ENCODE results near the gene ZNF750. TPM values are rescaled to one million over a fixed set of nuclear protein-coding genes. Genes with fewer than 3 reads are reported as not detected.

ZNF750 gene
- total and polyA plus RNA-seq, 4 donors: 0.02 to 0.08 TPM; not detected in 2

DNA sequence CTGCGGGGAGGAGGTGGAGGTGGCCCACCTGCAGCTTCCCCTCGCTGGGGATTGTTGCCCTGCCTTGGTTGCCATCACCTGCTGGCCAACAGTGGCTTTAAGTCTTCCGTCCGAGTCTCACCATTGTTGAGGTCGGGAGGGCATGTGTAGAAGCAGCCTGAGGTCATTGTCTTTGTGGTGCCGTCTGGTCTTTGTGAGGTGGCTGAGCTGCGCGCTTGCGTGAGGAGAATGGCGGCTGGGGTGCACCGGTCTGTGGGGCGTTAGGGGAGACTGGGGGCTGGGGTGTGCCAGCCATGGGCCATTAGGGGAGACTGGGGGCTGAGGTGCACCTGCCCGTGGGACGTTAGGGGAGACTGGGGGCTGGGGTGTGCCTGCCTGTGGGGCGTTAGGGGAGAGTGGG is 36.2 kb downstream of the ZNF750 start:
- DNase-seq (ENCODE audit: low spot score): no peak
- Histone ChIP-seq H3K4me1 (ENCODE audit: control insufficient read depth in 4 of 4, insufficient read depth in 4 of 4, low read length in 3 of 4) (no peaks in the 10 kb centered on the region), H3K27me3 (ENCODE audit: control insufficient read depth in 4 of 4, insufficient read depth in 4 of 4, low read length in 3 of 4) (no peaks in the 10 kb centered on the region), H3K27ac (ENCODE audit: low read depth in 1 of 2, low read length in 2 of 2) (no peak overlapping the region), H3K9me3 (ENCODE audit: control insufficient read depth in 4 of 4, low read length in 3 of 4) (no peaks in the 10 kb centered on the region), H3K9ac (ENCODE audit: low read depth in 1 of 2, low read length in 2 of 2) (no peak overlapping the region), H3K4me3 (ENCODE audit: low read depth in 1 of 3, low read length in 3 of 3) (no peak overlapping the region), H3K36me3 (ENCODE audit: control insufficient read depth in 4 of 4, insufficient read depth in 3 of 4, low read depth in 1 of 4, low read length in 3 of 4) (peaks cover 0 to 11% (median 3%) of the 10 kb centered on the region in 4 donors)
- 97% methylated on average over 15 of the region's 15 CpGs for WGBS
- TF ChIP-seq YY1 (IDR thresholded peaks at IDR 0.05): no peak
- no peak for TF ChIP-seq RXRA (IDR thresholded peaks at IDR 0.05)
- TF ChIP-seq, protein P1, sequence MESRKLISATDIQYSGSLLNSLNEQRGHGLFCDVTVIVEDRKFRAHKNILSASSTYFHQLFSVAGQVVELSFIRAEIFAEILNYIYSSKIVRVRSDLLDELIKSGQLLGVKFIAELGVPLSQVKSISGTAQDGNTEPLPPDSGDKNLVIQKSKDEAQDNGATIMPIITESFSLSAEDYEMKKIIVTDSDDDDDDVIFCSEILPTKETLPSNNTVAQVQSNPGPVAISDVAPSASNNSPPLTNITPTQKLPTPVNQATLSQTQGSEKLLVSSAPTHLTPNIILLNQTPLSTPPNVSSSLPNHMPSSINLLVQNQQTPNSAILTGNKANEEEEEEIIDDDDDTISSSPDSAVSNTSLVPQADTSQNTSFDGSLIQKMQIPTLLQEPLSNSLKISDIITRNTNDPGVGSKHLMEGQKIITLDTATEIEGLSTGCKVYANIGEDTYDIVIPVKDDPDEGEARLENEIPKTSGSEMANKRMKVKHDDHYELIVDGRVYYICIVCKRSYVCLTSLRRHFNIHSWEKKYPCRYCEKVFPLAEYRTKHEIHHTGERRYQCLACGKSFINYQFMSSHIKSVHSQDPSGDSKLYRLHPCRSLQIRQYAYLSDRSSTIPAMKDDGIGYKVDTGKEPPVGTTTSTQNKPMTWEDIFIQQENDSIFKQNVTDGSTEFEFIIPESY (IDR thresholded peaks at IDR 0.05): no peak
- TF ChIP-seq, protein P2, sequence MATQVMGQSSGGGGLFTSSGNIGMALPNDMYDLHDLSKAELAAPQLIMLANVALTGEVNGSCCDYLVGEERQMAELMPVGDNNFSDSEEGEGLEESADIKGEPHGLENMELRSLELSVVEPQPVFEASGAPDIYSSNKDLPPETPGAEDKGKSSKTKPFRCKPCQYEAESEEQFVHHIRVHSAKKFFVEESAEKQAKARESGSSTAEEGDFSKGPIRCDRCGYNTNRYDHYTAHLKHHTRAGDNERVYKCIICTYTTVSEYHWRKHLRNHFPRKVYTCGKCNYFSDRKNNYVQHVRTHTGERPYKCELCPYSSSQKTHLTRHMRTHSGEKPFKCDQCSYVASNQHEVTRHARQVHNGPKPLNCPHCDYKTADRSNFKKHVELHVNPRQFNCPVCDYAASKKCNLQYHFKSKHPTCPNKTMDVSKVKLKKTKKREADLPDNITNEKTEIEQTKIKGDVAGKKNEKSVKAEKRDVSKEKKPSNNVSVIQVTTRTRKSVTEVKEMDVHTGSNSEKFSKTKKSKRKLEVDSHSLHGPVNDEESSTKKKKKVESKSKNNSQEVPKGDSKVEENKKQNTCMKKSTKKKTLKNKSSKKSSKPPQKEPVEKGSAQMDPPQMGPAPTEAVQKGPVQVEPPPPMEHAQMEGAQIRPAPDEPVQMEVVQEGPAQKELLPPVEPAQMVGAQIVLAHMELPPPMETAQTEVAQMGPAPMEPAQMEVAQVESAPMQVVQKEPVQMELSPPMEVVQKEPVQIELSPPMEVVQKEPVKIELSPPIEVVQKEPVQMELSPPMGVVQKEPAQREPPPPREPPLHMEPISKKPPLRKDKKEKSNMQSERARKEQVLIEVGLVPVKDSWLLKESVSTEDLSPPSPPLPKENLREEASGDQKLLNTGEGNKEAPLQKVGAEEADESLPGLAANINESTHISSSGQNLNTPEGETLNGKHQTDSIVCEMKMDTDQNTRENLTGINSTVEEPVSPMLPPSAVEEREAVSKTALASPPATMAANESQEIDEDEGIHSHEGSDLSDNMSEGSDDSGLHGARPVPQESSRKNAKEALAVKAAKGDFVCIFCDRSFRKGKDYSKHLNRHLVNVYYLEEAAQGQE (IDR thresholded peaks at IDR 0.05): no peak
- no peak for TF ChIP-seq RAD21 (IDR thresholded peaks at IDR 0.05)
- TF ChIP-seq, protein P3, sequence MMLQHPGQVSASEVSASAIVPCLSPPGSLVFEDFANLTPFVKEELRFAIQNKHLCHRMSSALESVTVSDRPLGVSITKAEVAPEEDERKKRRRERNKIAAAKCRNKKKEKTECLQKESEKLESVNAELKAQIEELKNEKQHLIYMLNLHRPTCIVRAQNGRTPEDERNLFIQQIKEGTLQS (IDR thresholded peaks at IDR 0.05): no peak
- TF ChIP-seq, protein P4, sequence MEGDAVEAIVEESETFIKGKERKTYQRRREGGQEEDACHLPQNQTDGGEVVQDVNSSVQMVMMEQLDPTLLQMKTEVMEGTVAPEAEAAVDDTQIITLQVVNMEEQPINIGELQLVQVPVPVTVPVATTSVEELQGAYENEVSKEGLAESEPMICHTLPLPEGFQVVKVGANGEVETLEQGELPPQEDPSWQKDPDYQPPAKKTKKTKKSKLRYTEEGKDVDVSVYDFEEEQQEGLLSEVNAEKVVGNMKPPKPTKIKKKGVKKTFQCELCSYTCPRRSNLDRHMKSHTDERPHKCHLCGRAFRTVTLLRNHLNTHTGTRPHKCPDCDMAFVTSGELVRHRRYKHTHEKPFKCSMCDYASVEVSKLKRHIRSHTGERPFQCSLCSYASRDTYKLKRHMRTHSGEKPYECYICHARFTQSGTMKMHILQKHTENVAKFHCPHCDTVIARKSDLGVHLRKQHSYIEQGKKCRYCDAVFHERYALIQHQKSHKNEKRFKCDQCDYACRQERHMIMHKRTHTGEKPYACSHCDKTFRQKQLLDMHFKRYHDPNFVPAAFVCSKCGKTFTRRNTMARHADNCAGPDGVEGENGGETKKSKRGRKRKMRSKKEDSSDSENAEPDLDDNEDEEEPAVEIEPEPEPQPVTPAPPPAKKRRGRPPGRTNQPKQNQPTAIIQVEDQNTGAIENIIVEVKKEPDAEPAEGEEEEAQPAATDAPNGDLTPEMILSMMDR (IDR thresholded peaks at IDR 0.05; ENCODE audit: low read depth, low read length, missing input control): no peak
- no peak for TF ChIP-seq GABPA (IDR thresholded peaks at IDR 0.05 in 1 of 2, conservative IDR thresholded peaks at IDR 0.05 in 1 of 2)
- TF ChIP-seq HNF4A (conservative IDR thresholded peaks at IDR 0.05): no peak
- no peak for TF ChIP-seq JUND (IDR thresholded peaks at IDR 0.05)
- no peak for TF ChIP-seq NR2F2 (IDR thresholded peaks at IDR 0.05)

DNA sequence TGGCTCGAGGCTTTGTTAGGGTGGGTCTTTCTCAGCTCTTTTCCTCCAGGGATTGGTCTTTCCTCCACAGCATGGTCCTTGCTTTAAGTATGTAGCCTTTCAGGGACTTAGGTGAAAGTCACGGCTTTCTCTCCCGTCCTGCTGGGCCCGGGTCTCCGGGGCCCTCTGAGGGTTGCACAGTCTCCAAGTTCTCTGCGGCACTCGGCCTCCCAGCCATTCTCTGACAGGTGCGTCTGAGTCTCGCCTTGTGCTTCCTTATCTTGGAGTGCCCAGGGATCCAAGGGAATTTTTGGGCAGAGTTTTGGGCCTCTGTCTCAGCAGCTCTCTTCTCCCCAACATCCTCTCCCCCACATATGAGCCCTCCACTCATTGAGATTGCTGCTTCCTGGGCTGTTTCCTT is 36.6 kb downstream of the ZNF750 start:
- Histone ChIP-seq H3K9me3 (ENCODE audit: control insufficient read depth in 4 of 4, low read length in 3 of 4) (no peaks in the 10 kb centered on the region), H3K36me3 (ENCODE audit: control insufficient read depth in 4 of 4, insufficient read depth in 3 of 4, low read depth in 1 of 4, low read length in 3 of 4) (peaks cover 0 to 11% (median 3%) of the 10 kb centered on the region in 4 donors)
- TF ChIP-seq, protein P3 (IDR thresholded peaks at IDR 0.05): no peak
- TF ChIP-seq NR2F2 (IDR thresholded peaks at IDR 0.05) (no peak), HNF4A (conservative IDR thresholded peaks at IDR 0.05) (no peak), YY1 (IDR thresholded peaks at IDR 0.05) (no peak), RAD21 (IDR thresholded peaks at IDR 0.05) (no peak), TAF1 (conservative IDR thresholded peaks at IDR 0.05) (no peak), RXRA (IDR thresholded peaks at IDR 0.05) (no peak), HNF4G (IDR thresholded peaks at IDR 0.05) (no peak), GABPA (IDR thresholded peaks at IDR 0.05 in 1 of 2, conservative IDR thresholded peaks at IDR 0.05 in 1 of 2) (no peak), JUND (IDR thresholded peaks at IDR 0.05) (no peak), FOXA2 (IDR thresholded peaks at IDR 0.05) (no peak)
- TF ChIP-seq, protein P5, sequence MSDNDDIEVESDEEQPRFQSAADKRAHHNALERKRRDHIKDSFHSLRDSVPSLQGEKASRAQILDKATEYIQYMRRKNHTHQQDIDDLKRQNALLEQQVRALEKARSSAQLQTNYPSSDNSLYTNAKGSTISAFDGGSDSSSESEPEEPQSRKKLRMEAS (IDR thresholded peaks at IDR 0.05): no peak
- TF ChIP-seq, protein P1 (IDR thresholded peaks at IDR 0.05): no peak
- TF ChIP-seq, protein P2 (IDR thresholded peaks at IDR 0.05): no peak

More for the DNA sequence above, 36.6 kb downstream of the ZNF750 start:
- H3K9ac ChIP-seq (ENCODE audit: low read depth in 1 of 2, low read length in 2 of 2): no peak overlapping the region
- no peaks in the 10 kb centered on the region for H3K4me1 ChIP-seq (ENCODE audit: control insufficient read depth in 4 of 4, insufficient read depth in 4 of 4, low read length in 3 of 4)
- no peak overlapping the region for H3K4me3 ChIP-seq (ENCODE audit: low read depth in 1 of 3, low read length in 3 of 3)
- DNase-seq (ENCODE audit: low spot score): no peak
- WGBS: 97% methylated on average over 9 of the region's 9 CpGs
- H3K27ac ChIP-seq (ENCODE audit: low read depth in 1 of 2, low read length in 2 of 2): no peak overlapping the region
- no peaks in the 10 kb centered on the region for H3K27me3 ChIP-seq (ENCODE audit: control insufficient read depth in 4 of 4, insufficient read depth in 4 of 4, low read length in 3 of 4)
